Upper lobe of left lung (tissue), 4 donors: ENCODE measurements around the gene CYP27C1.

Source experiments
- POLR2AphosphoS5 ChIP-seq, 2 donors: sonication (generic); formaldehyde crosslinking; IDR thresholded peaks; one replicate each; pipeline ENCODE4 v1.5.1; 2017; ENCODE audit warnings: antibody characterized with exemption in 2 of 2
- TF ChIP-seq, protein P1 (sequence below), 6 experiments: fragments of 450-650 bp in 4 of 6; fragments of 200-600 bp in 2 of 6; sonication (generic) in 2 of 6; IDR thresholded peaks; one replicate each; pipeline ENCODE4 v1.5.1; 2016 to 2019; ENCODE audit warnings: antibody characterized with exemption in 6 of 6

GRCh38 chr2:127145280-127145895, 74.7 kb downstream of the CYP27C1 start:
- TF ChIP-seq POLR2AphosphoS5 (IDR thresholded peaks at IDR 0.05): no peak
- TF ChIP-seq, protein P1, sequence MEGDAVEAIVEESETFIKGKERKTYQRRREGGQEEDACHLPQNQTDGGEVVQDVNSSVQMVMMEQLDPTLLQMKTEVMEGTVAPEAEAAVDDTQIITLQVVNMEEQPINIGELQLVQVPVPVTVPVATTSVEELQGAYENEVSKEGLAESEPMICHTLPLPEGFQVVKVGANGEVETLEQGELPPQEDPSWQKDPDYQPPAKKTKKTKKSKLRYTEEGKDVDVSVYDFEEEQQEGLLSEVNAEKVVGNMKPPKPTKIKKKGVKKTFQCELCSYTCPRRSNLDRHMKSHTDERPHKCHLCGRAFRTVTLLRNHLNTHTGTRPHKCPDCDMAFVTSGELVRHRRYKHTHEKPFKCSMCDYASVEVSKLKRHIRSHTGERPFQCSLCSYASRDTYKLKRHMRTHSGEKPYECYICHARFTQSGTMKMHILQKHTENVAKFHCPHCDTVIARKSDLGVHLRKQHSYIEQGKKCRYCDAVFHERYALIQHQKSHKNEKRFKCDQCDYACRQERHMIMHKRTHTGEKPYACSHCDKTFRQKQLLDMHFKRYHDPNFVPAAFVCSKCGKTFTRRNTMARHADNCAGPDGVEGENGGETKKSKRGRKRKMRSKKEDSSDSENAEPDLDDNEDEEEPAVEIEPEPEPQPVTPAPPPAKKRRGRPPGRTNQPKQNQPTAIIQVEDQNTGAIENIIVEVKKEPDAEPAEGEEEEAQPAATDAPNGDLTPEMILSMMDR (IDR thresholded peaks at IDR 0.05): no peak
